WERI-Rb-1 (cell line): ENCODE measurements around the gene EGLN1.

Source experiments
- DNase-seq: peaks from one replicate; pipeline ENCODE4 v3.0.0-alpha.2; 2020
- H3K27ac ChIP-seq: fragments of 250-450 bp; sonication (Bioruptor Pico); 2 replicates; pipeline ENCODE4 v1.5.1; 2020; ENCODE audit warnings: mild to moderate bottlenecking, moderate library complexity
- H3K27me3 ChIP-seq: fragments of 250-450 bp; sonication (Bioruptor Pico); 2 replicates; pipeline ENCODE4 v1.5.1; 2021; ENCODE audit warnings: mild to moderate bottlenecking, low read depth, moderate library complexity; ENCODE audit not compliant: insufficient read depth, severe bottlenecking
- H3K36me3 ChIP-seq: fragments of 250-450 bp; sonication (Bioruptor Pico); 2 replicates; pipeline ENCODE4 v1.5.1; 2020; ENCODE audit warnings: mild to moderate bottlenecking, moderate library complexity
- H3K4me3 ChIP-seq: 2 replicates; pipeline ENCODE4 v1.5.1; 2011; ENCODE audit warnings: low read depth, mild to moderate bottlenecking, control low read depth, low read length
- H3K9me3 ChIP-seq: fragments of 250-450 bp; sonication (Bioruptor Pico); 2 replicates; pipeline ENCODE4 v1.5.1; 2021; ENCODE audit warnings: mild to moderate bottlenecking, moderate library complexity; ENCODE audit not compliant: severe bottlenecking
- TF ChIP-seq, protein P1 (sequence below): IDR thresholded peaks from 2 replicates; pipeline ENCODE4 v1.5.1; 2011; ENCODE audit warnings: low read depth, mild to moderate bottlenecking, control low read depth, inconsistent platforms, low read length

The EGLN1 gene

DNA sequence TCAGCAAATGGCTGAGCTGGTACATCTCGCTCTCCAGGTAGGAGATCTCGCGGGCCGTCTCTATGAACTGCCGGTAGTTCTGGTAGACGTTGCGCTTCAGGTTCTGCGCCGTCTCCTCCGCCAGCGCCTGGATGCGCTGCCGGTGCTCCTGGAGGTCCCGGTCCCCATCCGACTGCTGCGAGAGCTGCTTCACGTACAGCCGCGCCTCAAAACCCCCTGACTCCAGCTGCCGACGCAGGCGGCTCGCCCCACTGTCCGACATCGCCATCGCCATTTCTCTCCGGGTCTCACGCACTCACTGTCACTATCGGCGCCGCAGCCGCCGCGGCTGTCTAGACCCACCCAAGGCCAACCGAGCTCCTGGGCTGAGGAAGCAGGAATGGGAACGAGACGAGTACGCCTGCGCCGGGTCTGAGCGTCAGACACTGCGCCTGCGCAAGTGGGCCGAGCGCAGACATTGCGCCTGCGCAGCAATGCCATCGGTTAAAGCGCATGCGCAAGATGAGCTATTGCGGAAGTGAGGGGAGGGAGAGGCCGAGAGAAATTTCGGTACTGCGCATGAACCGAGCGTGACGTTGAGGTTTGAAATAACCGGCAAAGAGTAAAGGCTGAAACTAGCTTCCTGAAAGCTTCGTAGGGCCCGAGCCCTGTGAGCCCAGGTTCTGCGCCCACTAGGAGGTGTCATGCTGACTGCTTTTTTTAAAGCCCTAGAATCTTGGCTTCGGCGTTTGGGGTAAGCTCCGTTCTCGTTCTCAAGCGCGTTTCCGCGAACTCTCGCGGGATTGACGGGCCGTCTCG lies 84.4 kb downstream of the EGLN1 start, which contains the start of gene EXOC8:
Gene EXOC8 (minus strand): TSS at position 381 of the 798 bp plus-strand sequence. CDS start 107 bp downstream, at position 274.
- Histone ChIP-seq H3K4me3 (peak within 1 kb of the TSS; percentile 77), H3K36me3 (peaks cover 48% of the 10 kb centered on the region), H3K27ac (peak within 1 kb of the TSS; percentile 81), H3K9me3 (no peaks in the 10 kb centered on the region), H3K27me3 (no peaks in the 10 kb centered on the region)
- DNase-seq: peak; percentile 98
- TF ChIP-seq, protein P1, sequence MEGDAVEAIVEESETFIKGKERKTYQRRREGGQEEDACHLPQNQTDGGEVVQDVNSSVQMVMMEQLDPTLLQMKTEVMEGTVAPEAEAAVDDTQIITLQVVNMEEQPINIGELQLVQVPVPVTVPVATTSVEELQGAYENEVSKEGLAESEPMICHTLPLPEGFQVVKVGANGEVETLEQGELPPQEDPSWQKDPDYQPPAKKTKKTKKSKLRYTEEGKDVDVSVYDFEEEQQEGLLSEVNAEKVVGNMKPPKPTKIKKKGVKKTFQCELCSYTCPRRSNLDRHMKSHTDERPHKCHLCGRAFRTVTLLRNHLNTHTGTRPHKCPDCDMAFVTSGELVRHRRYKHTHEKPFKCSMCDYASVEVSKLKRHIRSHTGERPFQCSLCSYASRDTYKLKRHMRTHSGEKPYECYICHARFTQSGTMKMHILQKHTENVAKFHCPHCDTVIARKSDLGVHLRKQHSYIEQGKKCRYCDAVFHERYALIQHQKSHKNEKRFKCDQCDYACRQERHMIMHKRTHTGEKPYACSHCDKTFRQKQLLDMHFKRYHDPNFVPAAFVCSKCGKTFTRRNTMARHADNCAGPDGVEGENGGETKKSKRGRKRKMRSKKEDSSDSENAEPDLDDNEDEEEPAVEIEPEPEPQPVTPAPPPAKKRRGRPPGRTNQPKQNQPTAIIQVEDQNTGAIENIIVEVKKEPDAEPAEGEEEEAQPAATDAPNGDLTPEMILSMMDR: 0 out of 2 replicates have a peak, but pooled peaks have one; percentile 25

DNA sequence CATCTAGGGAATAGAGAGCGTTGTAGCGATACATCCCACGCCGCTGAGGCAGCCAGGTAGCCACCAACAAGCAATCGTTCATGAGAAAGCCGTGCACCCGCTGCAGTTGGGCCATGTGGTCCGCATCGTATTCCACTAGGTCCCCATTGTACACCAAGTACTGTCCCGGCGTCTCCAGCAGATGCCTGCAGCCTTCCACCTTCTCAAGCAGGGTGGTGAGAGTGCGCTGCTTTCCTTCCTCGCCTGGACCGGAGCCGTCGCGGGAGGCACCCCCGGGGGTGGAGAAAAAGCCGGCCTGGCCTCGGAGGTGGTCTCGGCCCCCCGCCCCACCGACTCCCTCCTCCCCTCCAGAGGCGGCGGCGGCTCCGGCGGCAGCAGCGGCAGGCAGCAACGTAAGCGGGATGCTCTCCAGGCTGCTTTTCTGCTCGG lies 85.0 kb downstream of the EGLN1 start:
- TF ChIP-seq, protein P1: no peak
- peak overlapping the region; percentile 77 for H3K4me3 ChIP-seq
- H3K36me3 ChIP-seq: peaks cover 45% of the 10 kb centered on the region
- H3K27ac ChIP-seq: peak overlapping the region; percentile 81
- no peaks in the 10 kb centered on the region for H3K9me3 ChIP-seq
- DNase-seq: no peak
- H3K27me3 ChIP-seq: no peaks in the 10 kb centered on the region

DNA sequence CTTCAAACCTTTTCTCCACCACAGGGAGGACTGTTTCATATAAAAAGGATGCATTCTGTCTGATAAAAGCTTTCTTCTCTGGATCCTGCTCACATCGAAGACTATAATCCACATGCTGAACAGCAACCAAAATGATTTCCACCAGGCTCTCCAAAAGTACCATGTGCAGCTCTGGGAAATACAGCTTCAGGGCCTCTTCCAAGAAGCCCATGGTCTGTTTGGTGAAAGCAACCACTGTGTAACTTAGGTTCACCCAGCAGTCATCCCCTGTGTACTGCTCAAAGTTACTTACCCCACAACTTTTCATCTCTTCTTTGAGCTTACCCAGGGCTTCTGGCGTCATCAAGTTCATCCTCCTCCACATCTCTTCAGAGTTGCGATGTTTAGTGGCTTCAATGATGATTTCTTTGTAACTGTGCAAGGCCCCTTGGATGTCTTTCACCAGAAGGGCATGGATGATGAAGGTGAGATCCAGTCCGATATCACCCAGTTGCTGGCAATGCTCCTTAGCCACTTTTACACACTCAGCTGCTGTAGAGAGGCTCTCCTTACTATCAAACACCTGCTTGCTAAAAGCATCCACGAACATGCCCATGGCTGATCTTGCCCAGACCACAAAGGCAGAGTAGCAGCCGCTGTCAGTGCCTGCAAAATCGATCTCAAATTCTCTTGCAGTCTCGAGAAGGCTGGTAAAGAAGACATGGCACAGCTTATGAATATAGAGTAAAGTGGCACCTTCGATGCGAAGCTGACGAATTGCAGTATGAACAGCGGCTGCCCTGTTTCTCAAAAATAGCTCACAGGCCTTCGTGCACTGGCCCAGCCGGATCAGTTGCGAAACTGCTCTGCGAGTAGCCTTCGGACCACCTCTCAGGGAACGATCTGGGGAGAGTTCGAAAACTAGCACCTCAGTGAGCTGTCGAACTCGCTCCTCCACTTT lies 86.2 kb downstream of the EGLN1 start:
- TF ChIP-seq, protein P1: no peak
- no peak overlapping the region for H3K27ac ChIP-seq

DNA sequence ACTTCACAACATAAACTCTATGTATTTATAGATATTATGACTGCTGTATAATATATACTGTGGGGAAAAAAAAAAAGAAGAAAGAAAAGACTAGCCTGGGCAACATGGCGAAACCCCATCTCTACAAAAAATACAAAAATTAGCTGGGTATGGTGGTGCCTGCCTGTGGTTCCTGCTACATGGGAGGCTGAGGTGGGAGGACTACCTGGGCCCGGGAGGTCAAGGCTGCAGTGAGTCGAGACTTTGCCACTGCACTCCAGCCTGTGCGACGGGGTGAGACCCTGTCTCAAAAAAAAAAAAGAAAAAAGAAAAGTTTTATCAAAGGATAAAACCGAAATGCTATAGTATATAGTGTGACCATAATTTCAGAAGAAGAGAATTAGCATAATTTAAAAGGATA lies 87.1 kb downstream of the EGLN1 start:
- H3K4me3 ChIP-seq: no peak overlapping the region
- DNase-seq: no peak

More for the DNA sequence above, 86.2 kb downstream of the EGLN1 start:
- no peak for DNase-seq
- Histone ChIP-seq H3K27me3 (no peaks in the 10 kb centered on the region), H3K9me3 (no peaks in the 10 kb centered on the region), H3K36me3 (peaks cover 37% of the 10 kb centered on the region), H3K4me3 (no peak overlapping the region)

DNA sequence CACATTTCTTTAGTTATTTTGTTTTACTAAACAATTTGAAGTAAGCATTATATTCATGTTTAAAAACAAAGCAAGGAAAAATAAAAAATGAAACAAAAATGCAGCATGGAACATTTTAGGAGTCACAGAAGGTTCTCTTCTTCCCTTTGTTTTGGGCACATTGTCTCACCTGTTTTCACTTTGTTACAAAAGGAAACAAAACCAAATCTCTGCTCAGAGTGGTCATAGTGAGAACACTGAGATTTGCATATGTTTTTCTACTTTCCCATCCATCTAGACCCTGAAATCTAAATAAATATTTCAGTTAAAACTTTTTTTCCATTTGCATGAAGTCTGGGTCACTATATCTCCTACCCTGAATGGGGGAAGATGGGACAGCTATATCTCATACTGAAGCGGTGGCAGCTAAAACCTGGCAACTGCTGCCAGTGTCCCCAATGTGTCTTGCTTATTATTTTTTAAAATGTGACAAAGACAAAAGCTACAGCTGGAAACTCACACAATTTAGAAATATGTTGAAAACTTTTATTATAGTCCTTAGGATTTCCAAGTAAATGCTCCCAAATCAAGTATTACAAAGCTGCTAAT lies 87.9 kb downstream of the EGLN1 start:
- no peak for DNase-seq
- Histone ChIP-seq H3K9me3 (no peaks in the 10 kb centered on the region), H3K27ac (no peak overlapping the region), H3K27me3 (no peaks in the 10 kb centered on the region), H3K36me3 (peaks cover 30% of the 10 kb centered on the region), H3K4me3 (no peak overlapping the region)
- TF ChIP-seq, protein P1: no peak

More for the DNA sequence above, 87.1 kb downstream of the EGLN1 start:
- H3K27ac ChIP-seq: no peak overlapping the region
- peaks cover 30% of the 10 kb centered on the region for H3K36me3 ChIP-seq
- H3K9me3 ChIP-seq: no peaks in the 10 kb centered on the region
- no peaks in the 10 kb centered on the region for H3K27me3 ChIP-seq
- TF ChIP-seq, protein P1: no peak
